H9 (cell line): ENCODE measurements around the gene NRROS. TPM values are rescaled to one million over a fixed set of nuclear protein-coding genes. Genes with fewer than 3 reads are reported as not detected.

Experiments used
- DNase-seq: peaks from one replicate; pipeline ENCODE4 v3.0.0-alpha.2; 2017
- H2AFZ ChIP-seq: one replicate; pipeline ENCODE4 v1.6.1; 2013; ENCODE audit warnings: mild to moderate bottlenecking, low read length, control low read depth, moderate library complexity
- H2AK5ac ChIP-seq: 2 replicates; pipeline ENCODE4 v1.6.1; 2013; ENCODE audit warnings: low read length, control low read depth, mixed read lengths; ENCODE audit not compliant: insufficient read length
- H2BK120ac ChIP-seq: one replicate; pipeline ENCODE4 v1.6.1; 2013; ENCODE audit warnings: low read depth, mild to moderate bottlenecking, low read length, control low read depth, inconsistent platforms; ENCODE audit not compliant: poor library complexity, severe bottlenecking
- H2BK12ac ChIP-seq: 2 replicates; pipeline ENCODE4 v1.6.1; 2013; ENCODE audit warnings: low read length, control low read depth, mixed read lengths, low read depth; ENCODE audit not compliant: insufficient read length
- H2BK15ac ChIP-seq: 2 replicates; pipeline ENCODE4 v1.6.1; 2013; ENCODE audit warnings: low read depth, low read length, control low read depth
- H2BK20ac ChIP-seq: one replicate; pipeline ENCODE4 v1.6.1; 2013; ENCODE audit warnings: low read depth, mild to moderate bottlenecking, low read length, control low read depth, inconsistent platforms; ENCODE audit not compliant: poor library complexity, severe bottlenecking
- H2BK5ac ChIP-seq: 2 replicates; pipeline ENCODE4 v1.6.1; 2013; ENCODE audit warnings: low read length, control low read depth, mixed read lengths; ENCODE audit not compliant: insufficient read length
- H3K14ac ChIP-seq: 2 replicates; pipeline ENCODE4 v1.6.1; 2013; ENCODE audit warnings: low read length, control low read depth; ENCODE audit not compliant: insufficient read depth
- H3K18ac ChIP-seq: 2 replicates; pipeline ENCODE4 v1.6.1; 2013; ENCODE audit warnings: low read depth, mild to moderate bottlenecking, mixed read lengths, low read length, control low read depth; ENCODE audit not compliant: insufficient read length
- H3K23ac ChIP-seq: 2 replicates; pipeline ENCODE4 v1.6.1; 2013; ENCODE audit warnings: low read length, control low read depth, mixed read lengths, low read depth; ENCODE audit not compliant: insufficient read length
- H3K23me2 ChIP-seq: 2 replicates; pipeline ENCODE4 v1.6.1; 2013; ENCODE audit warnings: low read depth, mild to moderate bottlenecking, mixed read lengths, low read length, control low read depth; ENCODE audit not compliant: insufficient read length, poor library complexity, severe bottlenecking
- H3K27ac ChIP-seq: 2 replicates; pipeline ENCODE4 v1.5.1; 2013; ENCODE audit warnings: low read length, control low read depth, mixed read lengths, low read depth; ENCODE audit not compliant: insufficient read length
- H3K27me3 ChIP-seq: 2 replicates; pipeline ENCODE4 v1.6.1; 2013; ENCODE audit warnings: low read length, control low read depth, inconsistent platforms; ENCODE audit not compliant: insufficient read depth
- H3K4ac ChIP-seq: 2 replicates; pipeline ENCODE4 v1.6.1; 2013; ENCODE audit warnings: low read depth, mild to moderate bottlenecking, control low read depth, inconsistent platforms, low read length, moderate library complexity
- H3K4me1 ChIP-seq: 2 replicates; pipeline ENCODE4 v1.6.1; 2013; ENCODE audit warnings: low read length, control low read depth, inconsistent platforms; ENCODE audit not compliant: insufficient read depth
- H3K4me2 ChIP-seq: 2 replicates; pipeline ENCODE4 v1.6.1; 2013; ENCODE audit warnings: low read length, control low read depth, mixed read lengths; ENCODE audit not compliant: insufficient read length, insufficient read depth
- H3K56ac ChIP-seq: 2 replicates; pipeline ENCODE4 v1.6.1; 2013; ENCODE audit warnings: low read depth, mild to moderate bottlenecking, mixed read lengths, low read length, control low read depth; ENCODE audit not compliant: insufficient read length
- H3K79me1 ChIP-seq: 2 replicates; pipeline ENCODE4 v1.6.1; 2013; ENCODE audit warnings: low read depth, mild to moderate bottlenecking, moderate library complexity, low read length, control low read depth, inconsistent platforms; ENCODE audit not compliant: insufficient read depth, poor library complexity, severe bottlenecking
- H3K79me2 ChIP-seq: 2 replicates; pipeline ENCODE4 v1.6.1; 2013; ENCODE audit warnings: low read length, control low read depth, inconsistent platforms; ENCODE audit not compliant: insufficient read depth
- H3K9ac ChIP-seq: 2 replicates; pipeline ENCODE4 v1.6.1; 2013; ENCODE audit warnings: low read length, control low read depth, mixed read lengths; ENCODE audit not compliant: insufficient read length; ENCODE audit errors: extremely low read depth
- H3K9me3 ChIP-seq: one replicate; pipeline ENCODE4 v1.6.1; 2013; ENCODE audit warnings: low read depth, low read length, inconsistent platforms; ENCODE audit not compliant: control insufficient read depth
- H3T11ph ChIP-seq: one replicate; pipeline ENCODE4 v1.6.1; 2013; ENCODE audit warnings: mild to moderate bottlenecking, low read length, control low read depth, inconsistent platforms
- H4K20me1 ChIP-seq: one replicate; pipeline ENCODE4 v1.6.1; 2013; ENCODE audit not compliant: control insufficient read depth, insufficient read length, insufficient read depth
- H4K5ac ChIP-seq: 2 replicates; pipeline ENCODE4 v1.6.1; 2013; ENCODE audit warnings: low read depth, mild to moderate bottlenecking, mixed read lengths, low read length, control low read depth; ENCODE audit not compliant: insufficient read length
- H4K8ac ChIP-seq: replicated peaks from 2 replicates; pipeline ENCODE4 v1.6.1; 2013; ENCODE audit warnings: low read length, control low read depth, mixed read lengths, low read depth; ENCODE audit not compliant: insufficient read length
- H4K91ac ChIP-seq: 2 replicates; pipeline ENCODE4 v1.6.1; 2013; ENCODE audit warnings: low read depth, mild to moderate bottlenecking, moderate library complexity, mixed read lengths, low read length, control low read depth; ENCODE audit not compliant: insufficient read length
- H3K27ac Mint-ChIP-seq, 3 experiments: 2 replicates in 2 of 3; 3 replicates in 1 of 3; pipeline ENCODE4 v1.8.0; 2020 to 2021; ENCODE audit warnings: mixed read lengths in 3 of 3, mild to moderate bottlenecking in 1 of 3, moderate library complexity in 1 of 3
- H3K27me3 Mint-ChIP-seq: 2 replicates; pipeline ENCODE4 v1.8.0; 2021; ENCODE audit warnings: low read depth, mild to moderate bottlenecking, moderate library complexity, mixed read lengths
- H3K36me3 Mint-ChIP-seq, 3 experiments: 2 replicates in 2 of 3; 3 replicates in 1 of 3; pipeline ENCODE4 v1.8.0; 2020 to 2021; ENCODE audit warnings: low read depth in 3 of 3, mixed read lengths in 3 of 3; ENCODE audit not compliant: insufficient read depth in 1 of 3
- H3K4me1 Mint-ChIP-seq, 2 experiments: 2 replicates each; pipeline ENCODE4 v1.8.0; 2020; ENCODE audit warnings: mixed read lengths in 2 of 2
- H3K4me3 Mint-ChIP-seq, 2 experiments: 2 replicates in 1 of 2; 3 replicates in 1 of 2; pipeline ENCODE4 v1.8.0; 2020 to 2021; ENCODE audit warnings: mild to moderate bottlenecking in 2 of 2, mixed read lengths in 2 of 2, moderate library complexity in 1 of 2
- H3K9me3 Mint-ChIP-seq, 2 experiments: 2 replicates in 1 of 2; 3 replicates in 1 of 2; pipeline ENCODE4 v1.8.0; 2020; ENCODE audit warnings: mild to moderate bottlenecking in 2 of 2, mixed read lengths in 2 of 2, moderate library complexity in 1 of 2
- CTCF ChIP-seq: fragments of 200-600 bp; sonication (generic); conservative IDR thresholded peaks from 3 replicates; pipeline ENCODE4 v1.8.0; 2021; ENCODE audit warnings: antibody characterized with exemption, mild to moderate bottlenecking
- WGBS: extraction: QIAGEN DNeasy Blood & Tissue Kit; methylation state at CpG from one replicate; pipeline ENCODE4 v1.1.7; 2013; ENCODE audit warnings: missing lambda C conversion rate, low lambda C conversion rate, mixed read lengths; ENCODE audit not compliant: insufficient read length; ENCODE audit errors: extremely low coverage; 5-methylcytosine and 5-hydroxymethylcytosine counted together
- total RNA-seq: library from RNA; stranded (reverse); gene quantifications from 2 replicates; pipeline ENCODE4 v1.2.1, GENCODE V29; 2021

NRROS gene
- total RNA-seq, 1 experiment from 2014 or later: 4.0 TPM

DNA sequence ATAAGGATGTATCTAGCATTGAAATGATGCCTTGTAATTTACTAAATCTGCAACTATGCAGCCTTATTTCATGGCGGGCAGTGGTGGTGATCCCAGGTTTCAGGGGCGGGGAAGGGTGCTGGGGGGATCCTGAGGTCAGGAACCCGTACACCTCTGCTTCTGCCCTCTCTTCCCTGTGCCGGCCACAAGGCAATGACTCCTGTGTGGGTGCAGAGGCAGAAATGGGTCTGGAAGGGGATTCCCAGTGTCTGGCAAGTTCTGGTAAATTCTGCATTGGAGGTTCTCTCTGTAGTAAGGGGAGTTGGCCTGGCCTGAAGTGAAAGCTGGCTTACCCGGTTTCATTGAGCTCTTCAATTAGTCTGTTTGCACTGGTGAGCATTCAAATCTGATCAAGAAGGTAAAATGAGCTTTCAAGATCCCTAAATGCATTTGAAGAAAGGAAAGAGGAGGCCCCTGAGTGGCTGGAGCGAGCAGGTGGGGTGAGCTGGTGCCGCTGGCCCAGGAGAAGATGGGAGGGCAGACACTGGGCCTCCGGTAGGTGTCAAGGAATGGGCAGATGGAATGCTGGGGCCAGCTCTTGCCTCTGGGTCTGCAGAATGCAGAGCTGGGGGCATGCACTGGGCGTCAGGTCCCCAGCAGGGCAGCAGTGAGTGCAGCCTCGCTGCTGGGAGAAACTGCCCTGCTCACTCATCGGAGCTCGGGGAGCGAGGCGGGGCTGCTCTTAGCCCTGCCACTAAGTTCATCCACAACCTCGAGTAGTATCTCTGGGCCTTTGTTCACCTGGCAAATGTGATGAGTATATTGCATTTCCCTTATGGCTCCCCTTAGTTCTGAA, 13.7 kb downstream of the NRROS start:
- peaks cover 5% of the 10 kb centered on the region; the same call in 1 of the 2 replicates for H3K4me1 ChIP-seq
- H3K23me2 ChIP-seq: no peaks in the 10 kb centered on the region
- H3K4me3 Mint-ChIP-seq: no peak overlapping the region

More for the DNA sequence above, 13.7 kb downstream of the NRROS start:
- Histone ChIP-seq H4K8ac (no peak overlapping the region), H3K79me2 (no peaks in the 10 kb centered on the region), H3T11ph (no peak overlapping the region), H4K91ac (no peak overlapping the region), H3K27me3 (no peaks in the 10 kb centered on the region), H3K9me3 (no peaks in the 10 kb centered on the region), H3K56ac (no peak overlapping the region), H2BK15ac (no peak overlapping the region), H3K23ac (no peak overlapping the region), H2BK12ac (no peak overlapping the region), H3K14ac (no peak overlapping the region; the same call in 1 of the 2 replicates), H2BK120ac (no peak overlapping the region), H2AK5ac (no peak overlapping the region), H3K4me2 (no peak overlapping the region), H4K20me1 (no peaks in the 10 kb centered on the region), H2BK5ac (no peak overlapping the region), H2AFZ (no peak overlapping the region), H3K79me1 (no peaks in the 10 kb centered on the region), H2BK20ac (no peak overlapping the region), H3K4ac (no peak overlapping the region; the same call in 1 of the 2 replicates), H3K18ac (no peak overlapping the region), H4K5ac (no peak overlapping the region), H3K9ac (no peak overlapping the region), H3K27ac (no peak overlapping the region)
- Mint-ChIP-seq H3K4me1 (peaks cover 22 to 25% of the 10 kb centered on the region in 2 experiments), H3K27ac (0 out of 7 replicates have a peak overlapping the region, but pooled peaks of 1 of the 3 experiments have one; percentile 9), H3K27me3 (no peaks in the 10 kb centered on the region), H3K9me3 (no peaks in the 10 kb centered on the region), H3K36me3 (no peaks in the 10 kb centered on the region; a peak in 1 of 7 replicates)
- WGBS: no CpG with 5 or more reads among the region's 15 CpGs
- TF ChIP-seq CTCF: no peak
- DNase-seq: no peak
